ENCODE measurements around the gene MARCHF2.

GRCh38 chr19:8398311-8398771, 14.8 kb upstream of the MARCHF2 start:
- no peak for TF ChIP-seq MXI1 (conservative IDR thresholded peaks at IDR 0.05; ENCODE audit: poor library complexity, severe bottlenecking)
- no peak for TF ChIP-seq CTCF (IDR thresholded peaks at IDR 0.05; ENCODE audit: poor library complexity, severe bottlenecking)
- TF ChIP-seq EZH2 (IDR thresholded peaks at IDR 0.05; ENCODE audit: borderline replicate concordance, insufficient read depth, low read length, poor library complexity, severe bottlenecking) = no peak
- no peak for TF ChIP-seq POLR2AphosphoS5 (IDR thresholded peaks at IDR 0.05)
- TF ChIP-seq TAF1 (IDR thresholded peaks at IDR 0.05; ENCODE audit: low read depth) = no peak

Measured in neural cell (in vitro differentiated cells).